H1 (cell line): ENCODE results near the gene AGRN.

ENCODE experiments used
- RAD21 ChIP-seq, 2 experiments: IDR thresholded peaks in 1 of 2; conservative IDR thresholded peaks in 1 of 2; 2 replicates each; pipeline ENCODE4 v1.6.1; 2011; ENCODE audit warnings: low read depth in 2 of 2, low read length in 2 of 2, improper control_type of control experiment in 1 of 2, inconsistent platforms in 1 of 2, mild to moderate bottlenecking in 1 of 2, moderate library complexity in 1 of 2
- SIN3A ChIP-seq, 2 experiments: IDR thresholded peaks in 1 of 2; conservative IDR thresholded peaks in 1 of 2; 2 replicates each; pipeline ENCODE4 v1.6.1; 2011 to 2012; ENCODE audit warnings: low read length in 2 of 2, improper control_type of control experiment in 1 of 2, low read depth in 1 of 2, mild to moderate bottlenecking in 1 of 2

- TF ChIP-seq SIN3A (conservative IDR thresholded peaks at IDR 0.05 in 1 of 2, IDR thresholded peaks at IDR 0.05 in 1 of 2; ENCODE audit: low read depth in 1 of 2, low read length in 2 of 2) (no peak), RAD21 (IDR thresholded peaks at IDR 0.05 in 1 of 2, conservative IDR thresholded peaks at IDR 0.05 in 1 of 2; ENCODE audit: low read depth in 2 of 2, low read length in 2 of 2) (no peak)
Measured at GRCh38 chr1:978069-978834, 41.7 kb upstream of the AGRN start.
